Lower leg skin (tissue), 3 donors: ENCODE measurements around the gene KMT2C.
"Not testable (repeated sequence)": the region's sequence is repeated elsewhere in the genome, so short reads cannot be mapped to it uniquely, and the experiment has no call there.

Source experiments
- POLR2A ChIP-seq, 2 donors: fragments of 450-650 bp; IDR thresholded peaks; one replicate each; pipeline ENCODE4 v1.6.1; 2016 to 2017; ENCODE audit warnings: antibody characterized with exemption in 2 of 2, mild to moderate bottlenecking in 1 of 2, moderate library complexity in 1 of 2
- TF ChIP-seq, protein P1 (sequence below), 3 donors: fragments of 450-650 bp; IDR thresholded peaks; one replicate each; pipeline ENCODE4 v1.5.1; 2016; ENCODE audit warnings: antibody characterized with exemption in 3 of 3, mild to moderate bottlenecking in 3 of 3, moderate library complexity in 2 of 3

DNA sequence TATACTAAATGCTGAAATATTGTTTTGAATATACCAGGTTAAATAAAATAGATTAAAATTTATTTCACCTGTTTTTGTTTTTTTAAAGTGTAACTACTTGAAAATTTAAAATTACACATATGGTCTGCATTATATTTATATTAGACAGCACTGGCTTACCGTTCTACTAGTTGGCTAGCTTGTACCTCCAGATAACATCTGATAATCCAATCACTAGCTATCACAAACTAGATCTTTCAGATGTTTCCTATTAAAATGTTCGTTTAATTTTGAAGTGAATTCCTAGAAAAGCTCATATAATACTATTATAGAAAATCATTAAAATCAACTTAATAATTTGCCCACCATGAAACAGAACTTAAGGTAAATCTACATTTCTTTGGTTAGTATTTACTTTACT lies 190.4 kb downstream of the KMT2C start:
- TF ChIP-seq, protein P1, sequence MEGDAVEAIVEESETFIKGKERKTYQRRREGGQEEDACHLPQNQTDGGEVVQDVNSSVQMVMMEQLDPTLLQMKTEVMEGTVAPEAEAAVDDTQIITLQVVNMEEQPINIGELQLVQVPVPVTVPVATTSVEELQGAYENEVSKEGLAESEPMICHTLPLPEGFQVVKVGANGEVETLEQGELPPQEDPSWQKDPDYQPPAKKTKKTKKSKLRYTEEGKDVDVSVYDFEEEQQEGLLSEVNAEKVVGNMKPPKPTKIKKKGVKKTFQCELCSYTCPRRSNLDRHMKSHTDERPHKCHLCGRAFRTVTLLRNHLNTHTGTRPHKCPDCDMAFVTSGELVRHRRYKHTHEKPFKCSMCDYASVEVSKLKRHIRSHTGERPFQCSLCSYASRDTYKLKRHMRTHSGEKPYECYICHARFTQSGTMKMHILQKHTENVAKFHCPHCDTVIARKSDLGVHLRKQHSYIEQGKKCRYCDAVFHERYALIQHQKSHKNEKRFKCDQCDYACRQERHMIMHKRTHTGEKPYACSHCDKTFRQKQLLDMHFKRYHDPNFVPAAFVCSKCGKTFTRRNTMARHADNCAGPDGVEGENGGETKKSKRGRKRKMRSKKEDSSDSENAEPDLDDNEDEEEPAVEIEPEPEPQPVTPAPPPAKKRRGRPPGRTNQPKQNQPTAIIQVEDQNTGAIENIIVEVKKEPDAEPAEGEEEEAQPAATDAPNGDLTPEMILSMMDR (IDR thresholded peaks at IDR 0.05), result not testable (repeated sequence)
- TF ChIP-seq POLR2A (IDR thresholded peaks at IDR 0.05), result not testable (repeated sequence)
